GM23338 (cell line): ENCODE measurements around the gene GOLGA8B. TPM values are rescaled to one million over a fixed set of nuclear protein-coding genes. Genes with fewer than 3 reads are reported as not detected.

Experiments used
- ATAC-seq: fragments of 200-7000 bp; cut with Tn5 transposase; 3 replicates; pipeline ENCODE4 v1.9.1; 2020
- DNase-seq: peaks from one replicate; pipeline ENCODE4 v3.0.0-alpha.2; 2015; ENCODE audit warnings: low spot score
- H2AFZ ChIP-seq: fragments of 200-600 bp; sonication (generic); 2 replicates; pipeline ENCODE4 v1.8.0; 2016; ENCODE audit warnings: antibody characterized with exemption, mild to moderate bottlenecking, moderate library complexity
- H3F3A ChIP-seq: fragments of 200-600 bp; sonication (generic); replicated peaks from 2 replicates; pipeline ENCODE4 v1.8.0; 2017; ENCODE audit warnings: antibody characterized with exemption, mixed run types, low read depth
- H3K27ac ChIP-seq: fragments of 200-600 bp; sonication (generic); 2 replicates; pipeline ENCODE4 v1.6.1; 2016; ENCODE audit warnings: low read depth
- H3K27me3 ChIP-seq: fragments of 200-600 bp; sonication (generic); 2 replicates; pipeline ENCODE4 v1.8.0; 2016; ENCODE audit warnings: mild to moderate bottlenecking, mixed run types, moderate library complexity; ENCODE audit not compliant: insufficient read depth
- H3K36me3 ChIP-seq: fragments of 200-600 bp; sonication (generic); 2 replicates; pipeline ENCODE4 v1.8.0; 2016; ENCODE audit warnings: mild to moderate bottlenecking; ENCODE audit not compliant: insufficient read depth
- H3K4me1 ChIP-seq: fragments of 200-600 bp; sonication (generic); 2 replicates; pipeline ENCODE4 v1.8.0; 2016; ENCODE audit warnings: mild to moderate bottlenecking, moderate library complexity; ENCODE audit not compliant: insufficient read depth
- H3K4me2 ChIP-seq: fragments of 200-600 bp; sonication (generic); 2 replicates; pipeline ENCODE4 v1.7.1; 2017; ENCODE audit warnings: mixed run types
- H3K4me3 ChIP-seq: fragments of 200-600 bp; sonication (generic); 2 replicates; pipeline ENCODE4 v1.6.1; 2016; ENCODE audit warnings: mixed run types
- H3K79me2 ChIP-seq: fragments of 200-600 bp; sonication (generic); replicated peaks from 2 replicates; pipeline ENCODE4 v1.8.0; 2017; ENCODE audit warnings: mild to moderate bottlenecking; ENCODE audit not compliant: insufficient read depth
- H3K9me2 ChIP-seq: fragments of 200-600 bp; sonication (generic); 2 replicates; pipeline ENCODE4 v1.8.0; 2017; ENCODE audit not compliant: insufficient read depth
- H4K20me1 ChIP-seq: fragments of 200-600 bp; sonication (generic); replicated peaks from 2 replicates; pipeline ENCODE4 v1.8.0; 2017; ENCODE audit warnings: mild to moderate bottlenecking; ENCODE audit not compliant: insufficient read depth
- H3K27ac Mint-ChIP-seq: 2 replicates; pipeline ENCODE4 v1.8.0; 2020; ENCODE audit warnings: inconsistent platforms, mild to moderate bottlenecking, moderate library complexity, mixed read lengths
- H3K27me3 Mint-ChIP-seq: 3 replicates; pipeline ENCODE4 v1.8.0; 2022; ENCODE audit warnings: low read depth, mild to moderate bottlenecking, moderate library complexity, mixed read lengths, inconsistent platforms; ENCODE audit not compliant: insufficient read depth, poor library complexity
- H3K36me3 Mint-ChIP-seq: 3 replicates; pipeline ENCODE4 v1.8.0; 2021; ENCODE audit warnings: low read depth, mild to moderate bottlenecking, inconsistent platforms, moderate library complexity, mixed read lengths
- H3K4me1 Mint-ChIP-seq: 3 replicates; pipeline ENCODE4 v1.8.0; 2020; ENCODE audit warnings: mild to moderate bottlenecking, inconsistent platforms, mixed read lengths
- H3K4me3 Mint-ChIP-seq: 3 replicates; pipeline ENCODE4 v1.8.0; 2021; ENCODE audit warnings: moderate library complexity, mild to moderate bottlenecking, inconsistent platforms, mixed read lengths
- H3K9me3 Mint-ChIP-seq: 3 replicates; pipeline ENCODE4 v1.8.0; 2020; ENCODE audit warnings: moderate library complexity, mild to moderate bottlenecking, inconsistent platforms, mixed read lengths
- EZH2phosphoT487 ChIP-seq: fragments of 200-600 bp; sonication (generic); IDR thresholded peaks from one replicate; pipeline ENCODE4 v1.8.1; 2018; ENCODE audit warnings: antibody characterized with exemption; ENCODE audit not compliant: unreplicated experiment
- JUNB ChIP-seq: IDR thresholded peaks from one replicate; pipeline ENCODE4 v1.6.1; 2016; ENCODE audit warnings: antibody characterized with exemption; ENCODE audit not compliant: unreplicated experiment
- NANOG ChIP-seq: IDR thresholded peaks from 2 replicates; pipeline ENCODE4 v1.6.1; 2016; ENCODE audit warnings: antibody characterized with exemption, borderline replicate concordance
- ZNF114 ChIP-seq: fragments of 250-450 bp; sonication (Bioruptor Pico); IDR thresholded peaks from 2 replicates; pipeline ENCODE4 v1.5.0; 2020; ENCODE audit warnings: mild to moderate bottlenecking, moderate library complexity
- polyA plus RNA-seq: library from polyadenylated mRNA; unstranded; fragments of >200 nt; fragmentation: Nextera tagmentation; extraction: Ambion mirVana; gene quantifications from 2 replicates; pipeline ENCODE4 v1.2.1, GENCODE V29; 2016
- total RNA-seq: library from RNA; depleted of rRNA; stranded (reverse); fragments of >200 nt; shearing (Covaris generic); gene quantifications from 2 replicates; pipeline ENCODE4 v1.2.3, GENCODE V29; 2014
- TF ChIP-seq, protein P1 (sequence below): fragments of 250-450 bp; sonication (Bioruptor Pico); IDR thresholded peaks from 2 replicates; pipeline ENCODE4 v1.5.0; 2020; ENCODE audit warnings: mild to moderate bottlenecking, moderate library complexity
- TF ChIP-seq, protein P2 (sequence below): IDR thresholded peaks from 2 replicates; pipeline ENCODE4 v1.6.1; 2016; ENCODE audit warnings: antibody characterized with exemption
- TF ChIP-seq, protein P3 (sequence below), 2 experiments: fragments of 200-600 bp in 1 of 2; sonication (generic) in 1 of 2; conservative IDR thresholded peaks; 2 replicates each; pipeline versions ENCODE4 v1.5.1 to v1.6.1; 2016 to 2017; ENCODE audit warnings: antibody characterized with exemption in 2 of 2, low read depth in 2 of 2, mild to moderate bottlenecking in 2 of 2, moderate library complexity in 1 of 2

Gene GOLGA8B
- total and polyA plus RNA-seq, 2 experiments from 2014 or later: 44.9 to 50.2 TPM

DNA sequence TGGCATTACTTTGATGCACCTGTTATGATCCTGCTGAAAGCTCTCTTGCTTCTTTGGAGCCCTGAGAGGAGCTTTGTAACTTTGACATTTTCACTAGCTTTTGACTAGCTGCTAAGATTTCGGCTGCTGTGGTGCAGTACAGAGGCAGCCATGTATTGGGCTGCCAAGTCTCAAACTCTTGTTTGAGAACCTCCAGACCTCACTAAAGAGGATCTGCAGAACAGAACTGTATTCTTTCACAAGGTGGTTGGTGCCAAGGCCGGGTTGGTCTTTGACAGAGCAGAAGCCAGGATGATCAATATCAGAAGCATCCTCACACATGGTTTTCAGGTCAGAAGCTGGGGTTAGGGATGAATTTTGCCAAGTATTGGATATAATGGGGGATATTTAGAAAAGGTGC is 34.6 kb upstream of the GOLGA8B start:
- H3K4me3 ChIP-seq: no peak overlapping the region
- Mint-ChIP-seq H3K27me3 (no peaks in the 10 kb centered on the region), H3K9me3 (no peaks in the 10 kb centered on the region), H3K4me3 (no peak overlapping the region), H3K4me1 (no peaks in the 10 kb centered on the region), H3K27ac (no peak overlapping the region), H3K36me3 (no peaks in the 10 kb centered on the region)
- H3K36me3 ChIP-seq: no peaks in the 10 kb centered on the region
- no peak overlapping the region for H3K27ac ChIP-seq
- H3K9me2 ChIP-seq: no peaks in the 10 kb centered on the region
- no peak overlapping the region for H2AFZ ChIP-seq
- no peaks in the 10 kb centered on the region for H3K27me3 ChIP-seq
- H4K20me1 ChIP-seq: no peaks in the 10 kb centered on the region
- no peak for ATAC-seq
- H3K4me2 ChIP-seq: no peak overlapping the region
- H3K4me1 ChIP-seq: no peaks in the 10 kb centered on the region
- TF ChIP-seq ZNF114 (CRISPR knock-in tag): no peak
- TF ChIP-seq, protein P1, sequence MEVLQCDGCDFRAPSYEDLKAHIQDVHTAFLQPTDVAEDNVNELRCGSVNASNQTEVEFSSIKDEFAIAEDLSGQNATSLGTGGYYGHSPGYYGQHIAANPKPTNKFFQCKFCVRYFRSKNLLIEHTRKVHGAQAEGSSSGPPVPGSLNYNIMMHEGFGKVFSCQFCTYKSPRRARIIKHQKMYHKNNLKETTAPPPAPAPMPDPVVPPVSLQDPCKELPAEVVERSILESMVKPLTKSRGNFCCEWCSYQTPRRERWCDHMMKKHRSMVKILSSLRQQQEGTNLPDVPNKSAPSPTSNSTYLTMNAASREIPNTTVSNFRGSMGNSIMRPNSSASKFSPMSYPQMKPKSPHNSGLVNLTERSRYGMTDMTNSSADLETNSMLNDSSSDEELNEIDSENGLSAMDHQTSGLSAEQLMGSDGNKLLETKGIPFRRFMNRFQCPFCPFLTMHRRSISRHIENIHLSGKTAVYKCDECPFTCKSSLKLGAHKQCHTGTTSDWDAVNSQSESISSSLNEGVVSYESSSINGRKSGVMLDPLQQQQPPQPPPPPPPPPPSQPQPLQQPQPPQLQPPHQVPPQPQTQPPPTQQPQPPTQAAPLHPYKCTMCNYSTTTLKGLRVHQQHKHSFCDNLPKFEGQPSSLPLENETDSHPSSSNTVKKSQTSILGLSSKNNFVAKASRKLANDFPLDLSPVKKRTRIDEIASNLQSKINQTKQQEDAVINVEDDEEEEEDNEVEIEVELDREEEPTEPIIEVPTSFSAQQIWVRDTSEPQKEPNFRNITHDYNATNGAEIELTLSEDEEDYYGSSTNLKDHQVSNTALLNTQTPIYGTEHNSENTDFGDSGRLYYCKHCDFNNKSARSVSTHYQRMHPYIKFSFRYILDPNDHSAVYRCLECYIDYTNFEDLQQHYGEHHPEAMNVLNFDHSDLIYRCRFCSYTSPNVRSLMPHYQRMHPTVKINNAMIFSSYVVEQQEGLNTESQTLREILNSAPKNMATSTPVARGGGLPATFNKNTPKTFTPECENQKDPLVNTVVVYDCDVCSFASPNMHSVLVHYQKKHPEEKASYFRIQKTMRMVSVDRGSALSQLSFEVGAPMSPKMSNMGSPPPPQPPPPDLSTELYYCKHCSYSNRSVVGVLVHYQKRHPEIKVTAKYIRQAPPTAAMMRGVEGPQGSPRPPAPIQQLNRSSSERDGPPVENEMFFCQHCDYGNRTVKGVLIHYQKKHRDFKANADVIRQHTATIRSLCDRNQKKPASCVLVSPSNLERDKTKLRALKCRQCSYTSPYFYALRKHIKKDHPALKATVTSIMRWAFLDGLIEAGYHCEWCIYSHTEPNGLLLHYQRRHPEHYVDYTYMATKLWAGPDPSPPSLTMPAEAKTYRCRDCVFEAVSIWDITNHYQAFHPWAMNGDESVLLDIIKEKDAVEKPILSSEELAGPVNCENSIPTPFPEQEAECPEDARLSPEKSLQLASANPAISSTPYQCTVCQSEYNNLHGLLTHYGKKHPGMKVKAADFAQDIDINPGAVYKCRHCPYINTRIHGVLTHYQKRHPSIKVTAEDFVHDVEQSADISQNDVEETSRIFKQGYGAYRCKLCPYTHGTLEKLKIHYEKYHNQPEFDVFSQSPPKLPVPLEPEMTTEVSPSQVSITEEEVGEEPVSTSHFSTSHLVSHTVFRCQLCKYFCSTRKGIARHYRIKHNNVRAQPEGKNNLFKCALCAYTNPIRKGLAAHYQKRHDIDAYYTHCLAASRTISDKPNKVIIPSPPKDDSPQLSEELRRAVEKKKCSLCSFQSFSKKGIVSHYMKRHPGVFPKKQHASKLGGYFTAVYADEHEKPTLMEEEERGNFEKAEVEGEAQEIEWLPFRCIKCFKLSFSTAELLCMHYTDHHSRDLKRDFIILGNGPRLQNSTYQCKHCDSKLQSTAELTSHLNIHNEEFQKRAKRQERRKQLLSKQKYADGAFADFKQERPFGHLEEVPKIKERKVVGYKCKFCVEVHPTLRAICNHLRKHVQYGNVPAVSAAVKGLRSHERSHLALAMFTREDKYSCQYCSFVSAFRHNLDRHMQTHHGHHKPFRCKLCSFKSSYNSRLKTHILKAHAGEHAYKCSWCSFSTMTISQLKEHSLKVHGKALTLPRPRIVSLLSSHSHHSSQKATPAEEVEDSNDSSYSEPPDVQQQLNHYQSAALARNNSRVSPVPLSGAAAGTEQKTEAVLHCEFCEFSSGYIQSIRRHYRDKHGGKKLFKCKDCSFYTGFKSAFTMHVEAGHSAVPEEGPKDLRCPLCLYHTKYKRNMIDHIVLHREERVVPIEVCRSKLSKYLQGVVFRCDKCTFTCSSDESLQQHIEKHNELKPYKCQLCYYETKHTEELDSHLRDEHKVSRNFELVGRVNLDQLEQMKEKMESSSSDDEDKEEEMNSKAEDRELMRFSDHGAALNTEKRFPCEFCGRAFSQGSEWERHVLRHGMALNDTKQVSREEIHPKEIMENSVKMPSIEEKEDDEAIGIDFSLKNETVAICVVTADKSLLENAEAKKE (CRISPR knock-in tag): no peak
- TF ChIP-seq JUNB: no peak
- no peak for TF ChIP-seq EZH2phosphoT487
- TF ChIP-seq, protein P2, sequence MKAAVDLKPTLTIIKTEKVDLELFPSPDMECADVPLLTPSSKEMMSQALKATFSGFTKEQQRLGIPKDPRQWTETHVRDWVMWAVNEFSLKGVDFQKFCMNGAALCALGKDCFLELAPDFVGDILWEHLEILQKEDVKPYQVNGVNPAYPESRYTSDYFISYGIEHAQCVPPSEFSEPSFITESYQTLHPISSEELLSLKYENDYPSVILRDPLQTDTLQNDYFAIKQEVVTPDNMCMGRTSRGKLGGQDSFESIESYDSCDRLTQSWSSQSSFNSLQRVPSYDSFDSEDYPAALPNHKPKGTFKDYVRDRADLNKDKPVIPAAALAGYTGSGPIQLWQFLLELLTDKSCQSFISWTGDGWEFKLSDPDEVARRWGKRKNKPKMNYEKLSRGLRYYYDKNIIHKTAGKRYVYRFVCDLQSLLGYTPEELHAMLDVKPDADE: no peak
- no peaks in the 10 kb centered on the region for H3F3A ChIP-seq
- DNase-seq: no peak
- H3K79me2 ChIP-seq: no peaks in the 10 kb centered on the region

DNA sequence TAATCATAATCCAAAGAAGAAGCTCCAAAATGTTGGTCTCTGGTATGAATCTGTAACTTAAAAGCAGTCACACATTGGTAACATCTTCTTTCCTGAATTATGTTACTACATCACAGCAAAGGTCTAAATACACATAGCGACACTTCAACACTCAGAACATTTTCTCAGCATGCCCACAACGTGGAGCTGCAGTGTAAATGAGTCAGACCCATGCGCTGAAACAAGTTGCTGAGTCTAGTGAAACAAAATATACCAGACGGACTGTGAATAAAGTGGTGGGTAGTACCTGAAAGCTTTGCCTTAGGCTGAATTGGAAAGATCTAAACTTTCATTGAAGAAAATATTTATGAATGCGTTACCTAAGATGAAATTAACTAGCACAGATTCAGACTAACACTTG is 33.2 kb upstream of the GOLGA8B start:
- no peak overlapping the region for H2AFZ ChIP-seq
- ATAC-seq (no peak), DNase-seq (peak; percentile 11)
- H3K4me3 Mint-ChIP-seq: no peak overlapping the region
- no peaks in the 10 kb centered on the region for H3K9me2 ChIP-seq
- H3K4me3 ChIP-seq: no peak overlapping the region
- H3K4me1 ChIP-seq: no peaks in the 10 kb centered on the region
- TF ChIP-seq, protein P3, sequence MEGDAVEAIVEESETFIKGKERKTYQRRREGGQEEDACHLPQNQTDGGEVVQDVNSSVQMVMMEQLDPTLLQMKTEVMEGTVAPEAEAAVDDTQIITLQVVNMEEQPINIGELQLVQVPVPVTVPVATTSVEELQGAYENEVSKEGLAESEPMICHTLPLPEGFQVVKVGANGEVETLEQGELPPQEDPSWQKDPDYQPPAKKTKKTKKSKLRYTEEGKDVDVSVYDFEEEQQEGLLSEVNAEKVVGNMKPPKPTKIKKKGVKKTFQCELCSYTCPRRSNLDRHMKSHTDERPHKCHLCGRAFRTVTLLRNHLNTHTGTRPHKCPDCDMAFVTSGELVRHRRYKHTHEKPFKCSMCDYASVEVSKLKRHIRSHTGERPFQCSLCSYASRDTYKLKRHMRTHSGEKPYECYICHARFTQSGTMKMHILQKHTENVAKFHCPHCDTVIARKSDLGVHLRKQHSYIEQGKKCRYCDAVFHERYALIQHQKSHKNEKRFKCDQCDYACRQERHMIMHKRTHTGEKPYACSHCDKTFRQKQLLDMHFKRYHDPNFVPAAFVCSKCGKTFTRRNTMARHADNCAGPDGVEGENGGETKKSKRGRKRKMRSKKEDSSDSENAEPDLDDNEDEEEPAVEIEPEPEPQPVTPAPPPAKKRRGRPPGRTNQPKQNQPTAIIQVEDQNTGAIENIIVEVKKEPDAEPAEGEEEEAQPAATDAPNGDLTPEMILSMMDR (conservative IDR thresholded peaks at IDR 0.05; ENCODE audit: low read depth in 2 of 2): peak in 1 of 2 experiments; percentile 47; a peak in 2 of 4 replicates
- no peak for TF ChIP-seq NANOG
- no peaks in the 10 kb centered on the region for H3K27me3 ChIP-seq
- no peaks in the 10 kb centered on the region for H3K79me2 ChIP-seq
- no peak overlapping the region for H3K27ac ChIP-seq
- H3K27ac Mint-ChIP-seq: no peak overlapping the region
- no peak overlapping the region for H3K4me2 ChIP-seq
- H3K9me3 Mint-ChIP-seq: no peaks in the 10 kb centered on the region
- no peaks in the 10 kb centered on the region for H3K27me3 Mint-ChIP-seq
- no peaks in the 10 kb centered on the region for H3F3A ChIP-seq
- H4K20me1 ChIP-seq: no peaks in the 10 kb centered on the region
- H3K36me3 ChIP-seq: no peaks in the 10 kb centered on the region
- no peaks in the 10 kb centered on the region for H3K36me3 Mint-ChIP-seq
- no peaks in the 10 kb centered on the region for H3K4me1 Mint-ChIP-seq
